Effector memory CD8-positive, alpha-beta T cell (primary cell): ENCODE data around the gene NPS.

ENCODE experiments used
- ATAC-seq: fragments of 150-1000 bp; cut with Tn5 transposase; replicated peaks from 2 replicates; pipeline ENCODE4 v1.10.0; 2021; ENCODE audit warnings: mild to moderate bottlenecking, moderate library complexity
- DNase-seq, 3 experiments: peaks; one replicate each; pipeline ENCODE4 v3.0.0; 2021
- H3K27ac Mint-ChIP-seq, 2 donors: one replicate each; pipeline ENCODE4 v1.8.0; 2022; ENCODE audit warnings: mild to moderate bottlenecking in 2 of 2, mixed read lengths in 2 of 2, moderate library complexity in 2 of 2
- H3K27me3 Mint-ChIP-seq, 2 donors: one replicate each; pipeline ENCODE4 v1.8.0; 2022; ENCODE audit warnings: mixed read lengths in 2 of 2
- H3K36me3 Mint-ChIP-seq: one replicate; pipeline ENCODE4 v1.8.0; 2022; ENCODE audit warnings: mild to moderate bottlenecking, moderate library complexity, mixed read lengths; ENCODE audit not compliant: insufficient read depth
- H3K4me1 Mint-ChIP-seq, 2 donors: one replicate each; pipeline ENCODE4 v1.8.0; 2022; ENCODE audit warnings: low read depth in 2 of 2, mixed read lengths in 2 of 2
- H3K4me3 Mint-ChIP-seq, 2 donors: one replicate each; pipeline ENCODE4 v1.8.0; 2022; ENCODE audit warnings: mild to moderate bottlenecking in 2 of 2, mixed read lengths in 2 of 2, moderate library complexity in 2 of 2
- H3K9me3 Mint-ChIP-seq, 2 donors: one replicate each; pipeline ENCODE4 v1.8.0; 2022; ENCODE audit warnings: mixed read lengths in 2 of 2
- total RNA-seq, 9 experiments: gene quantifications; one replicate each; lab custom pipeline; 2026; lab: John Stamatoyannopoulos, UW

The NPS gene
- 0 reads per million in 9 experiments for total RNA-seq

- H3K36me3 Mint-ChIP-seq = no peaks in the 10 kb centered on the region
- H3K4me3 Mint-ChIP-seq = no peak within 1 kb of the TSS
- H3K9me3 Mint-ChIP-seq = peaks cover 8 to 20% of the 10 kb centered on the region in 2 donors
- ATAC-seq (no peak), DNase-seq (no peak)
- no peaks in the 10 kb centered on the region for H3K4me1 Mint-ChIP-seq
- H3K27ac Mint-ChIP-seq = no peak within 1 kb of the TSS
- peaks cover under 1 to 15% of the 10 kb centered on the region in 2 donors for H3K27me3 Mint-ChIP-seq
Observed at GRCh38 chr10:127549009-127549408, at the start of gene NPS. Gene NPS (plus strand): TSS chr10:127549309. CDS start chr10:127549369, 60 bp downstream.

GRCh38 chr10:127500127-127500526 is 49.0 kb upstream of the NPS start:
- no peak for DNase-seq
- Mint-ChIP-seq H3K36me3 (no peaks in the 10 kb centered on the region), H3K4me1 (no peaks in the 10 kb centered on the region), H3K27me3 (peaks cover 15 to 60% of the 10 kb centered on the region in 2 donors), H3K27ac (no peak overlapping the region), H3K4me3 (no peak overlapping the region), H3K9me3 (no peaks in the 10 kb centered on the region)
- ATAC-seq = no peak

GRCh38 chr10:127506094-127506493 is 43.0 kb upstream of the NPS start:
- H3K4me1 Mint-ChIP-seq = no peaks in the 10 kb centered on the region
- no peak overlapping the region for H3K27ac Mint-ChIP-seq
- H3K4me3 Mint-ChIP-seq = no peak overlapping the region
- H3K9me3 Mint-ChIP-seq = no peaks in the 10 kb centered on the region
- no peaks in the 10 kb centered on the region for H3K36me3 Mint-ChIP-seq
- ATAC-seq (no peak), DNase-seq (no peak)
- H3K27me3 Mint-ChIP-seq = peaks cover 0 to 33% of the 10 kb centered on the region in 2 donors

GRCh38 chr10:127522298-127522697 is 26.8 kb upstream of the NPS start:
- peaks cover 0 to 8% of the 10 kb centered on the region in 2 donors for H3K9me3 Mint-ChIP-seq
- no peaks in the 10 kb centered on the region for H3K27me3 Mint-ChIP-seq
- H3K27ac Mint-ChIP-seq = no peak overlapping the region
- H3K4me3 Mint-ChIP-seq = no peak overlapping the region
- no peaks in the 10 kb centered on the region for H3K4me1 Mint-ChIP-seq
- no peaks in the 10 kb centered on the region for H3K36me3 Mint-ChIP-seq
- no peak for DNase-seq
- no peak for ATAC-seq

- Mint-ChIP-seq H3K36me3 (no peaks in the 10 kb centered on the region), H3K27me3 (no peaks in the 10 kb centered on the region), H3K4me3 (no peak overlapping the region), H3K9me3 (peaks cover 0 to 8% of the 10 kb centered on the region in 2 donors), H3K27ac (no peak overlapping the region), H3K4me1 (no peaks in the 10 kb centered on the region)
- ATAC-seq (no peak), DNase-seq (no peak)
Observed at GRCh38 chr10:127523476-127523875, 25.6 kb upstream of the NPS start.

- no peaks in the 10 kb centered on the region for H3K36me3 Mint-ChIP-seq
- DNase-seq = no peak
- peaks cover 0 to 8% of the 10 kb centered on the region in 2 donors for H3K9me3 Mint-ChIP-seq
- H3K27ac Mint-ChIP-seq = no peak overlapping the region
- no peak for ATAC-seq
- H3K4me3 Mint-ChIP-seq = no peak overlapping the region
- peaks cover 0 to 5% of the 10 kb centered on the region in 2 donors for H3K27me3 Mint-ChIP-seq
- no peaks in the 10 kb centered on the region for H3K4me1 Mint-ChIP-seq
Observed at GRCh38 chr10:127524229-127524628, 24.9 kb upstream of the NPS start.

- ATAC-seq (no peak), DNase-seq (no peak)
- H3K27me3 Mint-ChIP-seq = peaks cover 0 to 11% of the 10 kb centered on the region in 2 donors
- no peaks in the 10 kb centered on the region for H3K36me3 Mint-ChIP-seq
- no peak overlapping the region for H3K27ac Mint-ChIP-seq
- no peaks in the 10 kb centered on the region for H3K4me1 Mint-ChIP-seq
- no peak overlapping the region for H3K4me3 Mint-ChIP-seq
- H3K9me3 Mint-ChIP-seq = peaks cover 0 to 8% of the 10 kb centered on the region in 2 donors
Observed at GRCh38 chr10:127524908-127525665, 24.0 kb upstream of the NPS start.

- Mint-ChIP-seq H3K4me3 (no peak overlapping the region), H3K27ac (no peak overlapping the region), H3K36me3 (no peaks in the 10 kb centered on the region), H3K9me3 (peaks cover 0 to 8% of the 10 kb centered on the region in 2 donors), H3K4me1 (no peaks in the 10 kb centered on the region), H3K27me3 (peaks cover 0 to 11% of the 10 kb centered on the region in 2 donors)
- ATAC-seq (no peak), DNase-seq (no peak)
Observed at GRCh38 chr10:127525686-127526085, 23.4 kb upstream of the NPS start.

- Mint-ChIP-seq H3K36me3 (no peaks in the 10 kb centered on the region), H3K9me3 (peaks cover 0 to 8% of the 10 kb centered on the region in 2 donors), H3K27ac (no peak overlapping the region), H3K4me3 (no peak overlapping the region), H3K4me1 (no peaks in the 10 kb centered on the region), H3K27me3 (peaks cover 0 to 11% of the 10 kb centered on the region in 2 donors)
- DNase-seq (no peak), ATAC-seq (no peak)
Observed at GRCh38 chr10:127526161-127526560, 22.9 kb upstream of the NPS start.

- Mint-ChIP-seq H3K27me3 (peaks cover 0 to 22% of the 10 kb centered on the region in 2 donors), H3K27ac (no peak overlapping the region), H3K4me3 (no peak overlapping the region), H3K4me1 (no peaks in the 10 kb centered on the region), H3K9me3 (peaks cover 0 to 7% of the 10 kb centered on the region in 2 donors), H3K36me3 (no peaks in the 10 kb centered on the region)
- DNase-seq = no peak
- no peak for ATAC-seq
Observed at GRCh38 chr10:127527320-127527719, 21.8 kb upstream of the NPS start.

- ATAC-seq (no peak), DNase-seq (no peak)
- peaks cover 0 to 5% of the 10 kb centered on the region in 2 donors for H3K9me3 Mint-ChIP-seq
- no peaks in the 10 kb centered on the region for H3K4me1 Mint-ChIP-seq
- H3K36me3 Mint-ChIP-seq = no peaks in the 10 kb centered on the region
- peaks cover 0 to 28% of the 10 kb centered on the region in 2 donors for H3K27me3 Mint-ChIP-seq
- H3K27ac Mint-ChIP-seq = no peak overlapping the region
- no peak overlapping the region for H3K4me3 Mint-ChIP-seq
Observed at GRCh38 chr10:127527891-127528290, 21.2 kb upstream of the NPS start.

- no peaks in the 10 kb centered on the region for H3K4me1 Mint-ChIP-seq
- no peaks in the 10 kb centered on the region for H3K36me3 Mint-ChIP-seq
- H3K4me3 Mint-ChIP-seq = no peak overlapping the region
- H3K27me3 Mint-ChIP-seq = peaks cover 7 to 33% of the 10 kb centered on the region in 2 donors
- no peaks in the 10 kb centered on the region for H3K9me3 Mint-ChIP-seq
- no peak overlapping the region for H3K27ac Mint-ChIP-seq
- no peak for ATAC-seq
- DNase-seq = no peak
Observed at GRCh38 chr10:127532193-127532592, 16.9 kb upstream of the NPS start.

GRCh38 chr10:127532659-127533058 is 16.4 kb upstream of the NPS start:
- peaks cover 7 to 38% of the 10 kb centered on the region in 2 donors for H3K27me3 Mint-ChIP-seq
- no peak overlapping the region for H3K4me3 Mint-ChIP-seq
- DNase-seq = no peak
- no peaks in the 10 kb centered on the region for H3K36me3 Mint-ChIP-seq
- no peak overlapping the region for H3K27ac Mint-ChIP-seq
- H3K9me3 Mint-ChIP-seq = no peaks in the 10 kb centered on the region
- no peak for ATAC-seq
- H3K4me1 Mint-ChIP-seq = no peaks in the 10 kb centered on the region

GRCh38 chr10:127534074-127534473 is 15.0 kb upstream of the NPS start:
- ATAC-seq = no peak
- H3K9me3 Mint-ChIP-seq = no peaks in the 10 kb centered on the region
- H3K4me1 Mint-ChIP-seq = no peaks in the 10 kb centered on the region
- no peak overlapping the region for H3K4me3 Mint-ChIP-seq
- no peak overlapping the region for H3K27ac Mint-ChIP-seq
- H3K36me3 Mint-ChIP-seq = no peaks in the 10 kb centered on the region
- H3K27me3 Mint-ChIP-seq = peaks cover 7 to 42% of the 10 kb centered on the region in 2 donors
- no peak for DNase-seq
